Uterus (tissue), 4 donors: Measurements from ENCODE around the gene NR6A1. TPM values are rescaled to one million over a fixed set of nuclear protein-coding genes. Genes with fewer than 3 reads are reported as not detected.

ENCODE experiments used
- DNase-seq, 2 donors: peaks; one replicate each; pipeline ENCODE4 v3.0.0-alpha.2; 2019 to 2020
- H3K27ac ChIP-seq, 2 donors: fragments of 200-600 bp; sonication (generic); 1 replicate in 1 of 2; 2 replicates in 1 of 2; pipeline ENCODE4 v1.5.1; 2016 to 2018
- H3K27me3 ChIP-seq, 2 donors: fragments of 200-600 bp; sonication (generic); one replicate each; pipeline ENCODE4 v1.5.1; 2018 to 2019; ENCODE audit warnings: control low read depth in 1 of 2
- H3K36me3 ChIP-seq, 2 donors: fragments of 200-600 bp; sonication (generic); one replicate each; pipeline ENCODE4 v1.5.1; 2019; ENCODE audit warnings: control low read depth in 1 of 2
- H3K4me1 ChIP-seq, 2 donors: fragments of 200-600 bp; sonication (generic); one replicate each; pipeline ENCODE4 v1.5.1; 2018 to 2019; ENCODE audit warnings: control low read depth in 1 of 2
- H3K4me3 ChIP-seq, 2 donors: fragments of 200-600 bp; sonication (generic); 1 replicate in 1 of 2; 2 replicates in 1 of 2; pipeline ENCODE4 v1.5.1; 2018 to 2019; ENCODE audit warnings: mild to moderate bottlenecking in 1 of 2
- H3K9me3 ChIP-seq, 2 donors: fragments of 200-600 bp; sonication (generic); one replicate each; pipeline ENCODE4 v1.5.1; 2019; ENCODE audit warnings: control low read depth in 1 of 2
- POLR2A ChIP-seq, 2 donors: fragments of 450-650 bp; IDR thresholded peaks; one replicate each; pipeline ENCODE4 v1.6.1; 2016; ENCODE audit warnings: antibody characterized with exemption in 2 of 2, mild to moderate bottlenecking in 1 of 2, moderate library complexity in 1 of 2
- intact Hi-C: fragments of 100-400 bp; cut with DNase I; formaldehyde crosslinking; loops from one replicate; pipeline ENCODE4 v1.15.1; 2023; ENCODE audit warnings: low total_unique reads
- total RNA-seq, 4 donors: library from RNA; depleted of rRNA in 3 of 4; stranded (reverse); fragments of >200 nt in 3 of 4; gene quantifications; one replicate each; pipeline versions ENCODE4 v1.1.0 to v1.2.4, GENCODE V29; 2014 to 2023
- TF ChIP-seq, protein P1 (sequence below), 4 experiments: fragments of 200-600 bp in 2 of 4; fragments of 450-650 bp in 2 of 4; sonication (generic) in 2 of 4; IDR thresholded peaks; one replicate each; pipeline ENCODE4 v1.5.1; 2016 to 2019; ENCODE audit warnings: antibody characterized with exemption in 4 of 4, mild to moderate bottlenecking in 2 of 4, moderate library complexity in 1 of 4
- donor health status: DM: yes; HTN: yes; CAD: no.

NR6A1 gene
- total RNA-seq, 4 donors from 2014 or later, result under 0.01 to 2.6 (median 1.3) TPM; not detected in 1

- H3K4me1 ChIP-seq, result no peaks in the 10 kb centered on the region
- no peaks in the 10 kb centered on the region for H3K27me3 ChIP-seq
- no peak for DNase-seq
- intact Hi-C loops, result no loop called here
- TF ChIP-seq, protein P1, sequence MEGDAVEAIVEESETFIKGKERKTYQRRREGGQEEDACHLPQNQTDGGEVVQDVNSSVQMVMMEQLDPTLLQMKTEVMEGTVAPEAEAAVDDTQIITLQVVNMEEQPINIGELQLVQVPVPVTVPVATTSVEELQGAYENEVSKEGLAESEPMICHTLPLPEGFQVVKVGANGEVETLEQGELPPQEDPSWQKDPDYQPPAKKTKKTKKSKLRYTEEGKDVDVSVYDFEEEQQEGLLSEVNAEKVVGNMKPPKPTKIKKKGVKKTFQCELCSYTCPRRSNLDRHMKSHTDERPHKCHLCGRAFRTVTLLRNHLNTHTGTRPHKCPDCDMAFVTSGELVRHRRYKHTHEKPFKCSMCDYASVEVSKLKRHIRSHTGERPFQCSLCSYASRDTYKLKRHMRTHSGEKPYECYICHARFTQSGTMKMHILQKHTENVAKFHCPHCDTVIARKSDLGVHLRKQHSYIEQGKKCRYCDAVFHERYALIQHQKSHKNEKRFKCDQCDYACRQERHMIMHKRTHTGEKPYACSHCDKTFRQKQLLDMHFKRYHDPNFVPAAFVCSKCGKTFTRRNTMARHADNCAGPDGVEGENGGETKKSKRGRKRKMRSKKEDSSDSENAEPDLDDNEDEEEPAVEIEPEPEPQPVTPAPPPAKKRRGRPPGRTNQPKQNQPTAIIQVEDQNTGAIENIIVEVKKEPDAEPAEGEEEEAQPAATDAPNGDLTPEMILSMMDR (IDR thresholded peaks at IDR 0.05), result no peak
- no peak for TF ChIP-seq POLR2A (IDR thresholded peaks at IDR 0.05)
- no peaks in the 10 kb centered on the region for H3K9me3 ChIP-seq
- no peak overlapping the region for H3K27ac ChIP-seq
- no peaks in the 10 kb centered on the region for H3K36me3 ChIP-seq
- H3K4me3 ChIP-seq, result no peak overlapping the region
These were observed 229.3 kb downstream of the NR6A1 start for GRCh38 chr9:124541824-124542223.

DNA sequence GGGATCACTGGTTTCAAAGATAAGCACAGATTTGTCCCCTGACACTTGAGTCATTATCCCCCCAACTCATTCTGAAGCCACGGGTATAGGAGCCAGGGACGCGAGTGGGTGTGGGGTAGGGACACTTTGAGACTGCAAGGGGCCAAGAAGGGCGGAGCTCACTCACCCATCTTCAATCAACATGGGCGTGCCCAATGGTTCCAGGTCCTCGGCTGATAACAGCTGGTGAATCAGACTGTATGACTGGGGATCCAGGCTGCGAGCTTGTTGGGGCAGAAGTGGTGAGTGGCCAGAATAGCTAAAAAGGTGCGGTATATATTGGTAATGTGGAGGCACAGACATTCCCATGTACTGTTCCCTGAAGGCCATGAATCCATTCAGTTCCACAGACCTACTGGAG is 233.2 kb downstream of the NR6A1 start:
- no peak for TF ChIP-seq POLR2A (IDR thresholded peaks at IDR 0.05)
- TF ChIP-seq, protein P1 (IDR thresholded peaks at IDR 0.05), result no peak
- intact Hi-C loops, result no loop called here
- no peak overlapping the region for H3K4me3 ChIP-seq
- no peaks in the 10 kb centered on the region for H3K4me1 ChIP-seq
- H3K27ac ChIP-seq, result no peak overlapping the region
- no peaks in the 10 kb centered on the region for H3K36me3 ChIP-seq
- no peaks in the 10 kb centered on the region for H3K27me3 ChIP-seq
- H3K9me3 ChIP-seq, result no peaks in the 10 kb centered on the region
- no peak for DNase-seq

DNA sequence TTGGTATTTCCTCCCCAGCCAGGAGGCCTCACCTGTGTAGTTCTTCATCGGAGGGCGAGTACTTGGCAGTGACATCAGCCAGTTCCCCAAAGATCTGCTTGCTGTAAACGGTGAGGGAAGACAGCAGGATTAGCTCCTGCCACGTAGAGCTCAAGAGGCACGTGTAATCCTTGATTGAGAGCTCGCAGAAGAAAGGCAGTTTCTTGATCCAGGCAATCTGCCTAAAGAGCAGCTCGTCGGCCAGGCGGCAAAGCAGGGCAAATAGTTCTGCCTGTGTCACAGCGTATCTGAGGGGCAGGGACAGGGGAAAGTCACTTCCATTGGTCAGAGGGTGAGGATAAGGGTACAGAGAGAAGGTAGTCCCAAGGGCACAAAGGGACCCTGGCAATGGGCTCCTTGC is 235.3 kb downstream of the NR6A1 start:
- intact Hi-C loops, result no loop called here
- Histone ChIP-seq H3K27me3 (no peaks in the 10 kb centered on the region), H3K27ac (no peak overlapping the region), H3K4me1 (no peaks in the 10 kb centered on the region), H3K4me3 (no peak overlapping the region), H3K9me3 (no peaks in the 10 kb centered on the region), H3K36me3 (no peaks in the 10 kb centered on the region)
- DNase-seq, result no peak
- TF ChIP-seq, protein P1 (IDR thresholded peaks at IDR 0.05), result no peak
- no peak for TF ChIP-seq POLR2A (IDR thresholded peaks at IDR 0.05)

- no peak for TF ChIP-seq POLR2A (IDR thresholded peaks at IDR 0.05)
- Histone ChIP-seq H3K27ac (no peak overlapping the region), H3K27me3 (no peaks in the 10 kb centered on the region), H3K4me1 (no peaks in the 10 kb centered on the region), H3K9me3 (no peaks in the 10 kb centered on the region), H3K36me3 (no peaks in the 10 kb centered on the region), H3K4me3 (no peak overlapping the region)
- no peak for DNase-seq
- intact Hi-C loops, result no loop called here
These were observed 238.2 kb downstream of the NR6A1 start for GRCh38 chr9:124532897-124533296.

GRCh38 chr9:124531115-124531514 is 240.0 kb downstream of the NR6A1 start:
- intact Hi-C loops, result no loop called here
- Histone ChIP-seq H3K27me3 (no peaks in the 10 kb centered on the region), H3K4me3 (no peak overlapping the region), H3K36me3 (no peaks in the 10 kb centered on the region), H3K27ac (no peak overlapping the region), H3K4me1 (no peaks in the 10 kb centered on the region), H3K9me3 (no peaks in the 10 kb centered on the region)
- TF ChIP-seq, protein P1 (IDR thresholded peaks at IDR 0.05), result no peak
- no peak for TF ChIP-seq POLR2A (IDR thresholded peaks at IDR 0.05)
- DNase-seq, result no peak

GRCh38 chr9:124530246-124530645 is 240.9 kb downstream of the NR6A1 start:
- H3K27me3 ChIP-seq, result no peaks in the 10 kb centered on the region
- no peak overlapping the region for H3K27ac ChIP-seq
- intact Hi-C loops, result no loop called here

More at GRCh38 chr9:124530246-124530645, 240.9 kb downstream of the NR6A1 start:
- no peak overlapping the region for H3K4me3 ChIP-seq
- H3K9me3 ChIP-seq, result no peaks in the 10 kb centered on the region
- no peaks in the 10 kb centered on the region for H3K36me3 ChIP-seq
- no peaks in the 10 kb centered on the region for H3K4me1 ChIP-seq
- DNase-seq, result no peak
- TF ChIP-seq POLR2A (IDR thresholded peaks at IDR 0.05), result no peak
- TF ChIP-seq, protein P1 (IDR thresholded peaks at IDR 0.05), result no peak
